Measurements from ENCODE around the gene TRIM49B. TPM values are rescaled to one million over a fixed set of nuclear protein-coding genes. Genes with fewer than 3 reads are reported as not detected.

The TRIM49B gene
- not detected for total RNA-seq

GRCh38 chr11:49028523-49028922 is at the start of gene TRIM49B:
TRIM49B (plus strand) TSS chr11:49028823; CDS start chr11:49031600, 2,777 bp downstream.

GRCh38 chr11:48983785-48984184 is 44.8 kb upstream of the TRIM49B start, which contains the start of gene TRIM51G:
TRIM51G (minus strand) TSS chr11:48983885; CDS start chr11:48981695, 2,190 bp downstream.

GRCh38 chr11:49059012-49059411 is 30.4 kb downstream of the TRIM49B start, which contains the start of gene TRIM64C:
TRIM64C (minus strand) TSS chr11:49059112; CDS start chr11:49059112, 0 bp downstream.

Small RNAs within 50 kb of the gene (small RNA-seq; reads per million reads assigned to genes)
- not detected for gene AC084851.1 (ENCODE audit: low replicate concordance)

Other genes with a start within 250 kb of the TRIM49B start
- not detected for gene TRIM51G, start 44.9 kb upstream of the TRIM49B start, total RNA-seq
- not detected for gene TRIM64C, start 30.3 kb downstream of the TRIM49B start, total RNA-seq
- 9.9 TPM for gene FOLH1, start 179.8 kb downstream of the TRIM49B start, total RNA-seq